ENCODE results near the gene B3GNT7.

Gene B3GNT7

DNA sequence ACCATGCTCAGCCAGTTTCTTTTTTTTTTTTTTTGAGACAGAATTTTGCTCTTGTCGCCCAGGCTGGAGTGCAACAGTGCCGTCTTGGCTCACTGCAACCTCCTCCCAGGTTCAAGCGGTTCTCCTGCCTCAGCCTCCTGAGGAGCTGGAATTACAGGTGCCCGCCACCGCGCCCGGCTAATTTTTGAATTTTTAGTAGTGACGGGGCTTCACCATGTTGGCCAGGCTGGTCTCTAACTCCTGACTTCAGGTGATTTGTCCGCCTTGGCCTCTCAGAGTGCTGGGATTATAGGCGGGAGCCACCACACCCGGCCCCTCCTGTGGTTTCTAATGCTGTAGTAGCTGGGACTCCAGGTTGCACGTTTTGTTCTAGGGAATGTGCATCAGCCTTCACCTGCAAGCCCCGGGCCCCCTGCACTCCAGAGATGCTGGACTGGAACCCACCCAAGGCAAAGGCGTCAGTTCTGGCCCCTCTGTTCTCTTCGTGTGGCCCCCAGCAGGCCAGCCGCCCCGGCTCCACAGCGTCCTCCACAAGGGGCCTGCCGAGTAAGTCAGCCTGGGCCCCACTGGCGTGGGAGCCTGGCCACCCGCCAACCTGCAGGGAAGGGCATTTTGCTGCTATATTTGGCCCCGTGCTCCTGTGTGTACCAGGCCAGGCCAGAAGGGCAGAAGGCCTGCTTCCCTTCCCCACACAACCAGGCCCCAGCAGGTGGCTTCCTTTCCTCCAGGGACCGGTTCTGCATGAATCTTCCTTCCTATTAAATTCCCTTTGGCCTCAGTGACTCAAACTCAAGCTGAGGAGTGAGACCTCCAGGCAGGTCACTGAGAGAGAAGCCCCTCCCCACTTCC, 25.7 kb upstream of the B3GNT7 start:
- H3K27ac ChIP-seq: no peak overlapping the region
- no peak for TF ChIP-seq ZFX (IDR thresholded peaks at IDR 0.05)
- TF ChIP-seq, protein P1, sequence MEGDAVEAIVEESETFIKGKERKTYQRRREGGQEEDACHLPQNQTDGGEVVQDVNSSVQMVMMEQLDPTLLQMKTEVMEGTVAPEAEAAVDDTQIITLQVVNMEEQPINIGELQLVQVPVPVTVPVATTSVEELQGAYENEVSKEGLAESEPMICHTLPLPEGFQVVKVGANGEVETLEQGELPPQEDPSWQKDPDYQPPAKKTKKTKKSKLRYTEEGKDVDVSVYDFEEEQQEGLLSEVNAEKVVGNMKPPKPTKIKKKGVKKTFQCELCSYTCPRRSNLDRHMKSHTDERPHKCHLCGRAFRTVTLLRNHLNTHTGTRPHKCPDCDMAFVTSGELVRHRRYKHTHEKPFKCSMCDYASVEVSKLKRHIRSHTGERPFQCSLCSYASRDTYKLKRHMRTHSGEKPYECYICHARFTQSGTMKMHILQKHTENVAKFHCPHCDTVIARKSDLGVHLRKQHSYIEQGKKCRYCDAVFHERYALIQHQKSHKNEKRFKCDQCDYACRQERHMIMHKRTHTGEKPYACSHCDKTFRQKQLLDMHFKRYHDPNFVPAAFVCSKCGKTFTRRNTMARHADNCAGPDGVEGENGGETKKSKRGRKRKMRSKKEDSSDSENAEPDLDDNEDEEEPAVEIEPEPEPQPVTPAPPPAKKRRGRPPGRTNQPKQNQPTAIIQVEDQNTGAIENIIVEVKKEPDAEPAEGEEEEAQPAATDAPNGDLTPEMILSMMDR (conservative IDR thresholded peaks at IDR 0.05): no peak

DNA sequence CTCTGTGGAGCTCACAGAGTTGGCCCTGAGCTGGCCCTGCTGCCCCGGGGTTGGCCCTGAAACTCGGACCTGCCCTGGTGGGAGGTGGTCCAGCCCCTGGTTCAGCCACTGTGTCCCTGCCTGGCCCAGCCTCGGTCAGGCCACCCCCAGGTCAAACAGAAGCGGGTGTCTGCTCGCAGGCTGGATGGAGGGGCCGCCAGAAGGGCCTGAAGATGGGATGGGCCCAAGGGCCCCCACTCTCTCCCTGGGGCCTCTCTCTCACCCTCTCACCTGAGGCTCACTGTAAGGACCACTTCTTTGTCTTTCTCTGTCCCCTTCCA, 25.1 kb upstream of the B3GNT7 start:
- no peak overlapping the region for H3K27ac ChIP-seq

DNA sequence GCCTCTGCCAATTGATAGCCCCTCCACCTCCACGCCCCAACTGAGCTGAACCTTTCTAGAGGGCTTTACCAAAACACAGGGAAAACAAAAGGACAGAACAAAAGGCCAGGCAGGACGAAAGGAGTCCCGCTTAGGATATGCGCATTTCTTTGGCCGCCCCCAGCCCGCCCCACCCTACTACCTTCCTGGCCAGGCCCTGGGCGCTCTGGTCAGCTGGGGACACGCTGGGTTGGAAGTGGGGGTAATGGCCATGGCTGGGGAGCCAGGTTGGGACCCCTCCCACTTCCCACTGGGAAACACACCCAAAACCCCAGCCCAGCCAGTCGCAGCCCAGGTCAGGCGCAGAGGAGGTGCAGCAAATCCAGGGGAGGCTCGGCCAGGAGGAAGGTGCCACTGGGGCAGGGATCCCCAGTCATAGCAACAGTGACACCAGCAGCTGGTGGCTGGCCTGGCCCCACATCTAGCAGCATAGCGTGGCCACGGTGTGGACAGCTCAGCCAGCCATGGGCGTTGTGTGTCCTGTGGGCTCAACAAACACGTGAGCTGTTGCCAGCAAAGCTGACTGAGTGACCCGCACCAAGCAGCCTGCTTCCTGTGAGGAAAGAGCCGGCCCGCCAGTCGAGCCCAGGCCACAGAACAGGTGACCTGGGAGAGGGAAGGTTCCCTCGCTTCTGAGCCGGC, 24.6 kb upstream of the B3GNT7 start:
- TF ChIP-seq, protein P1 (conservative IDR thresholded peaks at IDR 0.05): no peak
- no peak for TF ChIP-seq ZFX (IDR thresholded peaks at IDR 0.05)
- H3K27ac ChIP-seq: no peak overlapping the region

More for the DNA sequence above, 25.1 kb upstream of the B3GNT7 start:
- TF ChIP-seq, protein P1 (conservative IDR thresholded peaks at IDR 0.05): no peak
- no peak for TF ChIP-seq ZFX (IDR thresholded peaks at IDR 0.05)

DNA sequence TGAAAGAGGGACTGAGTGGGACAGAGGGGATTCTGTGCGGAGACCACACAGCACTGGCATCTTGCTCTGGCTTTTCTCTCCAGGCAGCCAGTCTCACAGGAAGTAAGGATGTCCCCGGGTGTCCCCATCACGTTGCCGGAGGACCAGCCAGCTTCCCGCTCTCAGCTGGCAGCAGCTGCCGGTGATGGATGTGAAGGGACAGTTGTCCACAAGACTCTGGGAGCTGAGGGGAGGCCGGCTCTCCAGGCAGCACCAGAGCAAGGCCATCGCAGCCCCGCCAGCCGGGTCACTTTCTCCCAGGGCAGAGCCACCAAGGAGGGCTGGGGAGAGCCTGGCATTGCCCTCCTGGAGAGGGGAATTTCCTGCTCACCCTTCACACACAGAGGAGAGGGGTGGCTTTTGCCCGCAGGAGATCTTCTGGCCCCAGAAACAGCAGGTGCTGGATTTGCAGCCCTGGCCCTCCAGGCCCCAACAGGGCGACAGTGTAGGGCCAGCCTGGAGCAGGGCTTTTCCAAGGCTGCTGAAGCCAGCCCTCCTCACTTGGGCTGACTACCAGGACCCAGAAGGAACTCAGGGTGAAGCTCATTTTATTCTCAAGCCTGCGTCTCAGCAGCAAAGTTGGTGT, 24.0 kb upstream of the B3GNT7 start:
- no peak for TF ChIP-seq ZFX (IDR thresholded peaks at IDR 0.05)
- TF ChIP-seq, protein P1 (conservative IDR thresholded peaks at IDR 0.05): no peak
- H3K27ac ChIP-seq: no peak overlapping the region

DNA sequence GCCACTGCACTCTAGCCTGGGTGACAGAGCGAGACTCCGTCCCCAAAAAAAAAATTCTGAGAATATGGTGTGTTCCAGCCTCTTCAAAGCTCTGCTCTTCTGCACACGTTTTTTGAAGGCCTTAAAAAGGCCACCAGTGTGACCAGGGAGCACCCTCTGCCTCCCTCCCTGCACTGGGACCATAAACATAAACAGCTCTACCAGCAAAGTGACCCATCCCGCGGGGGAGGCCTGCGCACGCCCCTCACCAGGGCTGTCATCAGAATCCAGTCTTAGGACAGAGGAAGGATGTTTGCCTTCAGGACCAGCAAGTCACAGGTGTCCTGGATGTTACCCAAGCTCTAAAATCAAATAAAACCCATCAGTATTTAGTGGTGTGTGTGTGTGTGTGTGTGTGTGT, 23.2 kb upstream of the B3GNT7 start:
- no peak for TF ChIP-seq ZFX (IDR thresholded peaks at IDR 0.05)
- TF ChIP-seq, protein P1 (conservative IDR thresholded peaks at IDR 0.05): no peak
- no peak overlapping the region for H3K27ac ChIP-seq

DNA sequence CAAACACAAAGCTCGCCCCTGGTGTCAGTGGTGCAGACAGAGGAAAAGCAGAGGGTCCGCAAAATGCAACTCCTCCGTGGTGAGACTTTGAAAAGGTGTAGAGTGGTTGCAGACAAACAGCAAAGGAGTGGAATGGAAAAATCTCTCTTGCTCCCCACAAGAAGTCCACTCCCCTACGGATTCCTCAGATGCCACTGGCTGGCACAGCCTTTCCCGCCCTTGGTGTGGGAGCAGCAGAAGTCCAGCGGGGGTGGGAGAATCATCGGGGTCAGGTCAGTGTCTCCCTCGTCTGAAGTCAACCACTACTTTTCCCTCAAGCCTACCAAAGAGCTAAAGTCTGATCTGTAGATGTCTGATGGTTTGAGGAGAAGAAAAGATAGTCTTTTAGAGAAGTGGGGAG, 22.3 kb upstream of the B3GNT7 start:
- H3K27ac ChIP-seq: no peak overlapping the region
- no peak for TF ChIP-seq ZFX (IDR thresholded peaks at IDR 0.05)
- TF ChIP-seq, protein P1 (conservative IDR thresholded peaks at IDR 0.05): no peak
